MM.1S (cell line): ENCODE measurements around the gene RSU1.

Experiments
- DNase-seq: peaks from one replicate; pipeline ENCODE4 v3.0.0-alpha.2; 2015
- H2AFZ ChIP-seq: fragments of 300-600 bp; sonication (generic); 2 replicates; pipeline ENCODE4 v1.6.0; 2016; ENCODE audit warnings: antibody characterized with exemption, low read length
- H3F3A ChIP-seq: fragments of 300-600 bp; sonication (generic); 2 replicates; pipeline ENCODE4 v1.6.1; 2016; ENCODE audit warnings: mild to moderate bottlenecking, antibody characterized with exemption, low read length, moderate library complexity, mixed read lengths; ENCODE audit not compliant: insufficient read depth
- H3K27ac ChIP-seq: fragments of 300-600 bp; sonication (generic); 2 replicates; pipeline ENCODE4 v1.5.1; 2016; ENCODE audit warnings: mild to moderate bottlenecking, low read length
- H3K27me3 ChIP-seq: fragments of 300-600 bp; sonication (generic); replicated peaks from 2 replicates; pipeline ENCODE4 v1.6.0; 2016; ENCODE audit warnings: low read length; ENCODE audit not compliant: insufficient read depth
- H3K36me3 ChIP-seq: fragments of 300-600 bp; sonication (generic); replicated peaks from 2 replicates; pipeline ENCODE4 v1.6.1; 2016; ENCODE audit warnings: mild to moderate bottlenecking, low read length, mixed read lengths; ENCODE audit not compliant: insufficient read depth
- H3K4me1 ChIP-seq: fragments of 300-600 bp; sonication (generic); 2 replicates; pipeline ENCODE4 v1.6.1; 2016; ENCODE audit warnings: low read length, mixed read lengths
- H3K4me2 ChIP-seq: fragments of 300-600 bp; sonication (generic); 2 replicates; pipeline ENCODE4 v1.6.0; 2016; ENCODE audit warnings: low read depth, low read length
- H3K4me3 ChIP-seq: fragments of 300-600 bp; sonication (generic); 2 replicates; pipeline ENCODE4 v1.5.1; 2016; ENCODE audit warnings: low read length, mixed read lengths
- H3K79me2 ChIP-seq: fragments of 300-600 bp; sonication (generic); 2 replicates; pipeline ENCODE4 v1.6.1; 2016; ENCODE audit warnings: mixed run types, low read length, mixed read lengths
- H3K9ac ChIP-seq: fragments of 300-600 bp; sonication (generic); 2 replicates; pipeline ENCODE4 v1.6.1; 2016; ENCODE audit warnings: low read length, mixed read lengths
- H3K9me2 ChIP-seq: fragments of 300-600 bp; sonication (generic); replicated peaks from 2 replicates; pipeline ENCODE4 v1.6.1; 2016; ENCODE audit warnings: mild to moderate bottlenecking, low read length, mixed read lengths; ENCODE audit not compliant: insufficient read depth
- H3K9me3 ChIP-seq: fragments of 300-600 bp; sonication (generic); replicated peaks from 2 replicates; pipeline ENCODE4 v1.6.1; 2016; ENCODE audit warnings: mild to moderate bottlenecking, low read length, mixed read lengths; ENCODE audit not compliant: insufficient read depth
- H4K20me1 ChIP-seq: fragments of 300-600 bp; sonication (generic); 2 replicates; pipeline ENCODE4 v1.6.1; 2016; ENCODE audit warnings: mild to moderate bottlenecking, low read length, moderate library complexity, mixed read lengths; ENCODE audit not compliant: insufficient read depth
- EZH2 ChIP-seq: fragments of 300-600 bp; sonication (generic); optimal IDR thresholded peaks from 2 replicates; pipeline ENCODE3; 2017; ENCODE audit warnings: low read depth, mild to moderate bottlenecking, antibody characterized with exemption, low read length, mixed read lengths
- EZH2phosphoT487 ChIP-seq: fragments of 300-600 bp; sonication (generic); IDR thresholded peaks from 2 replicates; pipeline ENCODE4 v1.6.1; 2018; ENCODE audit warnings: antibody characterized with exemption, low read length
- TF ChIP-seq, protein P1 (sequence below): fragments of 300-600 bp; sonication (generic); IDR thresholded peaks from 2 replicates; pipeline ENCODE4 v1.5.1; 2016; ENCODE audit warnings: antibody characterized with exemption, low read length, mixed read lengths

Gene RSU1

DNA sequence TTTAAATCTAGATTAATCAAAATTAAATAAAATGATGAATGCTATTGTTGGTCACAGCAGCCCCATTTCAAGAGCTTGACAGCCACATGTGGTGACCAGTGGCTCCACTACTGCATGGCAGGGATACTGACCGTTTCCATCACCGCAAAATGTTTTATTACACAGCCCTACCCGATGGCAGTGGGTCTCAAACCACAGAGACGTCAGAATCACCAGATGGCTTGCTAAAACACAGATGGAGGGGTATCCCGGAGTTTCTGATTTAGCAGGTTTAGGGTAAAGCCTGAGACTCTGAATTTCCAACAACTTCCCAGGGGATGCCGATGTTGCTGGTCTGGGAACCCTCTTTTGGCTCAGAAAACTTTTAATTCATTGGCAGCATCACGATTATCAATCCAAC, 47.9 kb downstream of the RSU1 start:
- H2AFZ ChIP-seq = no peak overlapping the region
- H4K20me1 ChIP-seq = no peaks in the 10 kb centered on the region
- no peaks in the 10 kb centered on the region for H3K36me3 ChIP-seq
- DNase-seq = no peak
- H3K27ac ChIP-seq = no peak overlapping the region
- no peak overlapping the region for H3K4me3 ChIP-seq
- H3K9me3 ChIP-seq = no peaks in the 10 kb centered on the region
- no peak overlapping the region for H3K9ac ChIP-seq
- H3K9me2 ChIP-seq = no peaks in the 10 kb centered on the region
- H3F3A ChIP-seq = no peaks in the 10 kb centered on the region
- H3K79me2 ChIP-seq = no peaks in the 10 kb centered on the region
- H3K27me3 ChIP-seq = no peaks in the 10 kb centered on the region
- no peaks in the 10 kb centered on the region for H3K4me1 ChIP-seq
- H3K4me2 ChIP-seq = no peak overlapping the region
- TF ChIP-seq EZH2phosphoT487 (no peak), EZH2 (no peak)
- TF ChIP-seq, protein P1, sequence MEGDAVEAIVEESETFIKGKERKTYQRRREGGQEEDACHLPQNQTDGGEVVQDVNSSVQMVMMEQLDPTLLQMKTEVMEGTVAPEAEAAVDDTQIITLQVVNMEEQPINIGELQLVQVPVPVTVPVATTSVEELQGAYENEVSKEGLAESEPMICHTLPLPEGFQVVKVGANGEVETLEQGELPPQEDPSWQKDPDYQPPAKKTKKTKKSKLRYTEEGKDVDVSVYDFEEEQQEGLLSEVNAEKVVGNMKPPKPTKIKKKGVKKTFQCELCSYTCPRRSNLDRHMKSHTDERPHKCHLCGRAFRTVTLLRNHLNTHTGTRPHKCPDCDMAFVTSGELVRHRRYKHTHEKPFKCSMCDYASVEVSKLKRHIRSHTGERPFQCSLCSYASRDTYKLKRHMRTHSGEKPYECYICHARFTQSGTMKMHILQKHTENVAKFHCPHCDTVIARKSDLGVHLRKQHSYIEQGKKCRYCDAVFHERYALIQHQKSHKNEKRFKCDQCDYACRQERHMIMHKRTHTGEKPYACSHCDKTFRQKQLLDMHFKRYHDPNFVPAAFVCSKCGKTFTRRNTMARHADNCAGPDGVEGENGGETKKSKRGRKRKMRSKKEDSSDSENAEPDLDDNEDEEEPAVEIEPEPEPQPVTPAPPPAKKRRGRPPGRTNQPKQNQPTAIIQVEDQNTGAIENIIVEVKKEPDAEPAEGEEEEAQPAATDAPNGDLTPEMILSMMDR = no peak

DNA sequence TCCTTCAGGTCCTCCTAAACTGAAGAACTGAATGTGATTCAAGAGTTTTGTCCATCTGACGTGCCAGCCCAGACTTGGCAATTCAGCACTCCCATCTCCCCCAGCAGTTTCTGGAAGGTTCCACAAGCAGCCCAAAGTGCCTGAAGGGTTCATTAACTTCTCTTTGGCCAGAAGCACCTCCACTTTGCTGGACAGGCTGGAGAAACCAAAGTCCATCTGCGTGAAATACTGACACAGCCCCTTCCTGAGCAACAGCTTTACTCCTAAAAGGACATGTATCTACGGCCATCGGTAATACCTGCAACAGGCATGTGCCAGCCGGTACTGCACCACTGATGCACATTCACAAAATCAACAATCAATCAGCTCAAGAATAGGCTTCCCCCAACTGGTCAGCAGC, 48.5 kb downstream of the RSU1 start:
- Histone ChIP-seq H3K79me2 (no peaks in the 10 kb centered on the region), H3K36me3 (no peaks in the 10 kb centered on the region), H3K9ac (no peak overlapping the region), H2AFZ (no peak overlapping the region), H3K4me3 (no peak overlapping the region), H3K27me3 (no peaks in the 10 kb centered on the region), H3K9me2 (no peaks in the 10 kb centered on the region), H3K4me1 (no peaks in the 10 kb centered on the region), H3K9me3 (no peaks in the 10 kb centered on the region), H4K20me1 (no peaks in the 10 kb centered on the region), H3K4me2 (no peak overlapping the region), H3F3A (no peaks in the 10 kb centered on the region), H3K27ac (no peak overlapping the region)
- TF ChIP-seq, protein P1 = no peak
- TF ChIP-seq EZH2 = no peak
- no peak for TF ChIP-seq EZH2phosphoT487
- no peak for DNase-seq

DNA sequence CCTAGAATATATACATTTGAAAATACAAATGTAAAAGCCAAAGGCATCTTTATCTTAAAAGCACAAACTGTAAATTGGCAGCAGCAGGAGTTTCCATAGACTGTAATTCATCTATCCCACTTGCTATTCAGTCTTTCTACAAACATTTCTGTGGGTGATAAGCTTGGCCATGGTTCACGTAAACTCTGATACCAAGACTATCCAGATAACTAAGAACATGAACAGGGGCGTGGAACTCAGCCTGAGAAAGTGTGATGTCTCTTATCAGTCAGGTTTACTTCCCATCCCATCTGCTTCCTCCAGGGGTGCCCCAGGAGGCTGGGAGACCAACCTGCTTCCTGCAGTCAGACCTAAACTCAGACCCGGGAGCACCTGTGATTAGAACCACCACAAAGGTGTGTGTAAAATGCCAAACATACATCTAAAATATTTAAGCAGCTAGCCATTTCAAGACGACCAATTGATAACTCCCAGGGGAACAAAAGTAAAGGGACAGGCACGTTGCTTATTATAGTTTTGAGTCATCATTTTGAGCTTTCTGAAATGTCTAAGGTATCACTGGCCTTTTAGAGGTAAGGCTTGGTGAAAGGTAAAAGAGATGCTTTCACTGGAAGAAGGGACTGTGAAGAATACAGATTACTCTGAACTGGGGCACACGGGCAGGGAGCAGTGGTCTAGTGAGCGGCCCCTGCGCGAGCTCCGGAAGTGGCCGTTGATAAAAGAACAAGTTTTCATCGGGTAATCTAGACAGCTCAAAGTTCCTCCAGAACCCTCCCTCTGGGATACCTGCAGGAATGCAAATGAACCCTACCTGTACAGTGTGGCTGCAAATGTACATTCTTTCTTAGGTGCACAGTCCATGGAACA, 51.5 kb downstream of the RSU1 start:
- H3K4me1 ChIP-seq = no peaks in the 10 kb centered on the region
- no peaks in the 10 kb centered on the region for H4K20me1 ChIP-seq
- H2AFZ ChIP-seq = no peak overlapping the region
- H3F3A ChIP-seq = no peaks in the 10 kb centered on the region
- H3K9me2 ChIP-seq = no peaks in the 10 kb centered on the region
- H3K36me3 ChIP-seq = no peaks in the 10 kb centered on the region
- H3K27ac ChIP-seq = no peak overlapping the region
- no peak overlapping the region for H3K4me2 ChIP-seq
- DNase-seq = no peak
- TF ChIP-seq EZH2phosphoT487 = no peak
- TF ChIP-seq EZH2 = no peak
- TF ChIP-seq, protein P1 = no peak
- H3K4me3 ChIP-seq = no peak overlapping the region
- H3K9ac ChIP-seq = no peak overlapping the region
- H3K27me3 ChIP-seq = no peaks in the 10 kb centered on the region
- no peaks in the 10 kb centered on the region for H3K9me3 ChIP-seq
- no peaks in the 10 kb centered on the region for H3K79me2 ChIP-seq
